Measurements from ENCODE around the gene AP1S3. TPM values are rescaled to one million over a fixed set of nuclear protein-coding genes. Genes with fewer than 3 reads are reported as not detected.

The AP1S3 gene
- total RNA-seq, result 10 to 100 TPM in 5 of 7 donors, 1 to 10 TPM in 2; 6.3 to 16.0 (median 12.7) TPM
- 1 to 10 TPM; 2.4 to 6.7 (median 3.2) TPM for polyA plus RNA-seq
- long read RNA-seq, donor 1, partial matches to known transcripts, result 0 of 1 reads
- long read RNA-seq, donor 1, other reads (novel, unspliced or antisense), result 0 of 1 reads
- long read RNA-seq, donor 2, result 0 reads

- H3K4me1 ChIP-seq, result peaks cover 4 to 53% (median 29%) of the 10 kb centered on the region in 6 donors
- intact Hi-C loops (cut with DNase I; ENCODE audit: low total_unique reads), result no loop called here
- peak within 1 kb of the TSS; percentile 59 to 94 (median 80) for H3K4me3 ChIP-seq
- WGBS, 5 donors, result 0 to 2% (median 1%) methylated on average over 61 to 82 of the region's 82 CpGs
- H3K9me3 ChIP-seq, result no peaks in the 10 kb centered on the region
- peak within 1 kb of the TSS in 7 of 8 donors; percentile 65 to 90 (median 79) for H3K27ac ChIP-seq
- DNase-seq, result peak; percentile 93
- TF ChIP-seq CTCF (IDR thresholded peaks at IDR 0.05 in 8 of 11, conservative IDR thresholded peaks at IDR 0.05 in 3 of 11), result no peak
- TF ChIP-seq POLR2AphosphoS5 (IDR thresholded peaks at IDR 0.05), result peak; percentile 59 to 83 (median 81)
- peaks cover 0 to 12% (median 0%) of the 10 kb centered on the region in 6 donors for H3K36me3 ChIP-seq
- H3K27me3 ChIP-seq (replicated peaks in 1 of 7), result no peaks in the 10 kb centered on the region
Measured at GRCh38 chr2:223837287-223838061, at the start of gene AP1S3. TSS of gene AP1S3 (minus strand) at chr2:223837582. CDS start at chr2:223837450, 132 bp downstream.

- WGBS, 5 donors, result 71 to 87% (median 74%) methylated on average over 5 of the region's 5 CpGs
- no peaks in the 10 kb centered on the region for H3K27me3 ChIP-seq (replicated peaks in 1 of 7)
- no peaks in the 10 kb centered on the region for H3K9me3 ChIP-seq
- peaks cover 0 to 36% (median 15%) of the 10 kb centered on the region in 6 donors for H3K4me1 ChIP-seq
- H3K36me3 ChIP-seq, result peaks cover 0 to 99% (median 27%) of the 10 kb centered on the region in 6 donors
- TF ChIP-seq POLR2AphosphoS5 (IDR thresholded peaks at IDR 0.05) (no peak), POLR2A (IDR thresholded peaks at IDR 0.05) (no peak), CTCF (IDR thresholded peaks at IDR 0.05 in 8 of 11, conservative IDR thresholded peaks at IDR 0.05 in 3 of 11) (no peak)
- no peak overlapping the region for H3K4me3 ChIP-seq
- intact Hi-C loops (cut with DNase I; ENCODE audit: low total_unique reads), result no loop called here
- no peak for DNase-seq
- H3K27ac ChIP-seq, result peak overlapping the region in 3 of 8 donors; percentile 21 to 34 (median 27)
Measured at GRCh38 chr2:223887127-223887526, 49.7 kb upstream of the AP1S3 start.

- no peak for TF ChIP-seq CTCF (IDR thresholded peaks at IDR 0.05 in 8 of 11, conservative IDR thresholded peaks at IDR 0.05 in 3 of 11)
- TF ChIP-seq POLR2AphosphoS5 (IDR thresholded peaks at IDR 0.05), result no peak
- no peak for TF ChIP-seq POLR2A (IDR thresholded peaks at IDR 0.05)
- Histone ChIP-seq H3K27me3 (replicated peaks in 1 of 7) (no peaks in the 10 kb centered on the region), H3K9me3 (no peaks in the 10 kb centered on the region), H3K36me3 (peaks cover 0 to 99% (median 29%) of the 10 kb centered on the region in 6 donors), H3K4me1 (peaks cover 0 to 36% (median 14%) of the 10 kb centered on the region in 6 donors), H3K4me3 (no peak overlapping the region), H3K27ac (peak overlapping the region in 3 of 8 donors; percentile 21 to 34 (median 27))
- WGBS, 5 donors, result 0 to 50% (median 0%) methylated on average over 2 of the region's 2 CpGs
- no peak for DNase-seq
- intact Hi-C loops (cut with DNase I; ENCODE audit: low total_unique reads), result no loop called here
Measured at GRCh38 chr2:223886726-223887125, 49.3 kb upstream of the AP1S3 start.

GRCh38 chr2:223884399-223884798 is 47.0 kb upstream of the AP1S3 start:
- peaks cover 0 to 19% (median 2%) of the 10 kb centered on the region in 6 donors for H3K4me1 ChIP-seq
- no peaks in the 10 kb centered on the region for H3K9me3 ChIP-seq
- peaks cover 0 to 100% (median 46%) of the 10 kb centered on the region in 6 donors for H3K36me3 ChIP-seq
- intact Hi-C loops (cut with DNase I; ENCODE audit: low total_unique reads), result no loop called here
- no peak for DNase-seq
- H3K27me3 ChIP-seq (replicated peaks in 1 of 7), result no peaks in the 10 kb centered on the region
- 71 to 77% (median 73%) methylated on average over 3 of the region's 3 CpGs for WGBS, 5 donors
- no peak overlapping the region for H3K27ac ChIP-seq
- TF ChIP-seq POLR2AphosphoS5 (IDR thresholded peaks at IDR 0.05), result no peak
- no peak for TF ChIP-seq POLR2A (IDR thresholded peaks at IDR 0.05)
- TF ChIP-seq CTCF (IDR thresholded peaks at IDR 0.05 in 8 of 11, conservative IDR thresholded peaks at IDR 0.05 in 3 of 11), result no peak
- H3K4me3 ChIP-seq, result no peak overlapping the region
